ENCODE results near the gene ACOX3.

Gene ACOX3

DNA sequence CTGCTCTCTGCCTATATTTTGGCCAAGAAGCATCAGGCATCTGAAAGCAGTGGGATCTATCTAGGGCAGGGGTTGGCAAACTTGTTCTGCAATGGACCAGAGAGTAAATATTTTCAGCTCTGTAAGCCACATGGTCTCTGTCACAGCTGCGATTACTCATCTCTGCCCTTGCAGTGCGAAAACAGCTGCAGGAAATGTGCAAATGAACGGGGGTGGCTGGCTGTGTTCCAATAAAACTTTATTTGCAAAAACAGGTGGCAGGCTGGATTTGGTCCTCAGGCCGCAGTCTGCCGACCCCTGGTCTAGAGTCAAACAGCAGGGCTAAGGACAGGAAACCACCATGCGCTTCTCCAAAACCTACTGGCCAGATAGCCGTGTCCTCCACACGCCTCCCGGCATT lies 48.6 kb downstream of the ACOX3 start:
- H3K4me3 ChIP-seq (ENCODE audit: control insufficient read depth, low read depth, low read length): no peak overlapping the region
- peak; percentile 39 for DNase-seq (ENCODE audit: low read depth)
- TF ChIP-seq, protein P1, sequence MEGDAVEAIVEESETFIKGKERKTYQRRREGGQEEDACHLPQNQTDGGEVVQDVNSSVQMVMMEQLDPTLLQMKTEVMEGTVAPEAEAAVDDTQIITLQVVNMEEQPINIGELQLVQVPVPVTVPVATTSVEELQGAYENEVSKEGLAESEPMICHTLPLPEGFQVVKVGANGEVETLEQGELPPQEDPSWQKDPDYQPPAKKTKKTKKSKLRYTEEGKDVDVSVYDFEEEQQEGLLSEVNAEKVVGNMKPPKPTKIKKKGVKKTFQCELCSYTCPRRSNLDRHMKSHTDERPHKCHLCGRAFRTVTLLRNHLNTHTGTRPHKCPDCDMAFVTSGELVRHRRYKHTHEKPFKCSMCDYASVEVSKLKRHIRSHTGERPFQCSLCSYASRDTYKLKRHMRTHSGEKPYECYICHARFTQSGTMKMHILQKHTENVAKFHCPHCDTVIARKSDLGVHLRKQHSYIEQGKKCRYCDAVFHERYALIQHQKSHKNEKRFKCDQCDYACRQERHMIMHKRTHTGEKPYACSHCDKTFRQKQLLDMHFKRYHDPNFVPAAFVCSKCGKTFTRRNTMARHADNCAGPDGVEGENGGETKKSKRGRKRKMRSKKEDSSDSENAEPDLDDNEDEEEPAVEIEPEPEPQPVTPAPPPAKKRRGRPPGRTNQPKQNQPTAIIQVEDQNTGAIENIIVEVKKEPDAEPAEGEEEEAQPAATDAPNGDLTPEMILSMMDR (IDR thresholded peaks at IDR 0.05; ENCODE audit: control insufficient read depth, insufficient read depth, low read depth, low read length, missing control alignments): no peak

DNA sequence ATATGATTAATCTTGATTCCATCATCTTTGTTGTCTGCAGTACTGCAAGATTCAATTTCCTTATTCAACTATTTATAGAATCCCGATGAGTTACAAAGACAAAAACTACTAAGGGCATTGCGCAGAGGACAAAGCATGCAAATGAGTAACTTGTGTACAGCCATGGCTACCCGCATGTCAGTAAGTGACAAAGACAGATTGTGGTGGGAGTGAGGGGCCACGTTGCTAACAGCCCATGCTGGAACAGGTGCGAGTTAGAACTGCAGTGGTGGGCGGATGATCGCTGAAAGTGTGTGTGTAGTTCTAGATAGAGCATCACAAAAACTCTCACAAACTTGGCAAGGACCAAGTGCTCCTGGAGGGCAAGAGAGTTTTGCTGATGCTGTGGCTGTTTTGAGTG lies 49.5 kb downstream of the ACOX3 start:
- TF ChIP-seq, protein P1 (IDR thresholded peaks at IDR 0.05; ENCODE audit: control insufficient read depth, insufficient read depth, low read depth, low read length, missing control alignments): no peak
- DNase-seq (ENCODE audit: low read depth): no peak
- no peak overlapping the region for H3K4me3 ChIP-seq (ENCODE audit: control insufficient read depth, low read depth, low read length)

DNA sequence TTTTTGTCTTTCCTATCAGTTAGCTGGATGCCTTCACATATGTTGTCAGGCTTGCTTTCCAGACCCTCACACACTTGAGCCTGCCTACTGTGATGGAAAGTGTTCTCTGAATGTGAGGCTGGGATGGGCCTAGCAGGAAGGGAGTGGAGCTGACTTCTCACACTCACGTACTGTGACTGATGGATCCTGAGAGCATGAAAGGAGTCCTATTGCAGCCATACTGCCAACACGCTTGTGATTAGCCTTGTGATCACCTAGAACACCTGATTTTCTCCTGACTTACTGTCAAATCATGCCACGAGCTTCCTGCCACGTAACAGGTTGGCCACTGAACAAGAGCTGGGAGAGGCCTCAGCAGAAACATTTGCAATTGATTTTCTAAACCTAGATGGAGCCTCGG lies 49.9 kb downstream of the ACOX3 start:
- no peak overlapping the region for H3K4me3 ChIP-seq (ENCODE audit: control insufficient read depth, low read depth, low read length)
- TF ChIP-seq, protein P1 (IDR thresholded peaks at IDR 0.05; ENCODE audit: control insufficient read depth, insufficient read depth, low read depth, low read length, missing control alignments): no peak
- DNase-seq (ENCODE audit: low read depth): no peak

DNA sequence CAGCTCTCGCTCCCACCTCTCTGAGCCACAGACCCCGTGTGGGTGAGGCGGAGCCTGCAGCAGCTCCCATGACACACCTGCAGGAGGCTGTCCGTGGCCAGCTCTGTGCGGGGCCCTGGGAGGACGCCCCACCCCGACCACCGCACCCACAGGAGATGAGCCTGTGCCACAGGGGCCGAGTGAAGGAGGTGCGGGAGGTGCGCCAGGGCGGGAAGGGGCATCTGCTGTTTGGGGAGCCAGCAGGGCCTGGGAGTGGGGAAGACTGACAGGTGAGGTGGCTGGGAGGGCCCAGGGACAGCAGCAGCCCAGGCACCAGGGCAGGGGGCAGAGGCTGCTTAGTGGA lies 52.0 kb downstream of the ACOX3 start:
- TF ChIP-seq, protein P1 (IDR thresholded peaks at IDR 0.05; ENCODE audit: control insufficient read depth, insufficient read depth, low read depth, low read length, missing control alignments): no peak
- no peak overlapping the region for H3K4me3 ChIP-seq (ENCODE audit: control insufficient read depth, low read depth, low read length)

DNA sequence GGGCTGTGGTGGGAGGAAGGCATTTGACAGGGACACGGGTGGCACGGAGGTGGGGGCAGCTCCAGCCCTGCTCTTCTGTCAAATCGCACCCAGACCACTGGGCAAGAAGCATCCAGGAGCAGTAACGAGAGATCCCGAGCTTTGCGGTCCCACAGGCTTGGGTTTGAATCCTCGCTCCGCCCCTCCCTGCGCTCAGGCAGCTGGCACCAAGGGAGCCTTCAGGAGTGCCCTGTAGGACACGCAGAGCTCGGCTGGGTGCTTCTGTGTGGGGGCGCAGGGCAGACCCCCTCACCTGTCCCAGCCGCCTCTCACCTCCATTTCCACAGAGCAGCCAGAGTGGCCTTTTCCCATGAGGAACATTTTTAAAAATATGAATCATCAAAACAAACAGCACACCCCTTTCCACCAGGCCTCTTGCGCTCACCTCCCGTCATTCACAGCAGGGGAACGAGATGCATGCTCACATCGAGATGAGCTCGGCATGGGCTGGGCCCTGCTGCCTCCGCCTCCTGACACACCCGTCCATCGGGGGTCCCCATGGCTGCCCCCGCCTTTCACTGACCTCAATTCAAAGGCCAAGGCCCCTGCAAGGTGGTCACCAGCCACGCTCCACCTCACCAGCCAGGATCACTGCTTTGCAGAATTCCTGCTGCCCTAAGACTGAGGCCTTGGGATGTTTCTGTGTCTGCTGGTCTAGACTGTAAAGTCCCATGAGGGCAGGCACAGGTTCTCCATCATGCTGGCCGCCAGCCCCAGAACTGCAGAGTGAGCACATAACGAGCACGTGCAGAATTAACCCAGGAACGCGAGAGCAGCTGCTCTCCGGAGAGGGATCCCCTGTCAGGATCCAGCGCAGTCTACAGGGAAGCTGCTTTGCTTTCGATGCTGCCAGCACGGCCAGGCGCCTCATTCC lies 52.7 kb downstream of the ACOX3 start:
- TF ChIP-seq, protein P1 (IDR thresholded peaks at IDR 0.05; ENCODE audit: control insufficient read depth, insufficient read depth, low read depth, low read length, missing control alignments): no peak
- no peak for DNase-seq (ENCODE audit: low read depth)

More for the DNA sequence above, 52.0 kb downstream of the ACOX3 start:
- no peak for DNase-seq (ENCODE audit: low read depth)

DNA sequence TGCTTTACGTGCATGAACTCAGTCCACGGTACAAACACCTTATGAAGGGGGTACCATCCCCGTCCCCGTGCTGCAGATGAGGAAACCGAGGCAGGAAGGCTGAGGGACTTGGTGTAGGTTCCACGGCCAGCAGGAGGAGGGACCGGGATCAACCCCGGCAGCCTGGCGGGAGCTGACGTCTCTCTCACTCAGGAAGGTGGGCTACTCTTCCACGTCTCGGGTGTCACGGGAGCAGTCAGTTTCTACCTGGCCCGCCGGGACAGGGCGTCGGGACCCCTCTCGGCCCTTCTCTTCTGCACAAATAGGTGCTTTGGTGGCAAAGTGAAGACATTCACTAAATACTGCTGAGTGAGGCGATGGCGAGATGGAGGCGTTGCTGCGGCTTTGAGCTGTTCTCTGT lies 53.3 kb downstream of the ACOX3 start:
- no peak overlapping the region for H3K4me3 ChIP-seq (ENCODE audit: control insufficient read depth, low read depth, low read length)
- TF ChIP-seq, protein P1 (IDR thresholded peaks at IDR 0.05; ENCODE audit: control insufficient read depth, insufficient read depth, low read depth, low read length, missing control alignments): no peak
- DNase-seq (ENCODE audit: low read depth): no peak

More for the DNA sequence above, 52.7 kb downstream of the ACOX3 start:
- no peak overlapping the region for H3K4me3 ChIP-seq (ENCODE audit: control insufficient read depth, low read depth, low read length)

Data from AG09309 (cell line).